Coronary artery (tissue), 2 donors: ENCODE measurements around the gene C17orf114.

ENCODE experiments used
- DNase-seq: peaks from one replicate; pipeline ENCODE4 v3.0.0-alpha.2; 2017; ENCODE audit warnings: low spot score
- H3K27ac ChIP-seq, 2 donors: fragments of 200-600 bp; sonication (generic); one replicate each; pipeline ENCODE4 v1.5.1; 2016 to 2019
- H3K4me3 ChIP-seq: fragments of 200-600 bp; sonication (generic); 2 replicates; pipeline ENCODE4 v1.5.1; 2016; ENCODE audit warnings: mild to moderate bottlenecking, moderate library complexity
- CTCF ChIP-seq: fragments of 200-600 bp; sonication (generic); IDR thresholded peaks from one replicate; pipeline ENCODE4 v1.5.1; 2019; ENCODE audit warnings: antibody characterized with exemption

C17orf114 gene

GRCh38 chr17:4823373-4824089 lies 21.4 kb upstream of the C17orf114 start:
- Histone ChIP-seq H3K4me3 (no peak overlapping the region), H3K27ac (no peak overlapping the region)
- DNase-seq = no peak
- TF ChIP-seq CTCF = no peak

GRCh38 chr17:4822835-4823234 lies 20.7 kb upstream of the C17orf114 start:
- no peak for TF ChIP-seq CTCF
- DNase-seq = no peak
- no peak overlapping the region for H3K27ac ChIP-seq
- H3K4me3 ChIP-seq = no peak overlapping the region

- Histone ChIP-seq H3K4me3 (no peak overlapping the region), H3K27ac (no peak overlapping the region)
- TF ChIP-seq CTCF = no peak
- no peak for DNase-seq
Observed at GRCh38 chr17:4818276-4818675, 16.1 kb upstream of the C17orf114 start.

- H3K27ac ChIP-seq = no peak overlapping the region
- no peak overlapping the region for H3K4me3 ChIP-seq
- DNase-seq = no peak
- no peak for TF ChIP-seq CTCF
Observed at GRCh38 chr17:4816826-4817225, 14.7 kb upstream of the C17orf114 start.

GRCh38 chr17:4815043-4815675 lies 13.0 kb upstream of the C17orf114 start:
- no peak for DNase-seq
- TF ChIP-seq CTCF = no peak
- Histone ChIP-seq H3K27ac (no peak overlapping the region), H3K4me3 (no peak overlapping the region)

- H3K27ac ChIP-seq = no peak overlapping the region
- no peak for DNase-seq
- TF ChIP-seq CTCF = no peak
- H3K4me3 ChIP-seq = no peak overlapping the region
Observed at GRCh38 chr17:4812690-4813089, 10.6 kb upstream of the C17orf114 start.

- DNase-seq = no peak
- Histone ChIP-seq H3K27ac (no peak overlapping the region), H3K4me3 (no peak overlapping the region)
- no peak for TF ChIP-seq CTCF
Observed at GRCh38 chr17:4811471-4811870, 9.3 kb upstream of the C17orf114 start.
